Neural cell (in vitro differentiated cells): ENCODE results near the gene GNAL. TPM values are rescaled to one million over a fixed set of nuclear protein-coding genes. Genes with fewer than 3 reads are reported as not detected.

Experiments used
- H2AFZ ChIP-seq: fragments of 200-600, 300-800 bp; sonication (generic), shearing (Covaris generic); 2 replicates; pipeline ENCODE4 v1.6.0; 2014; ENCODE audit warnings: low read depth, mild to moderate bottlenecking, antibody characterized with exemption, low read length, moderate library complexity
- H3F3A ChIP-seq: fragments of 200-600 bp; shearing (Covaris generic); 2 replicates; pipeline ENCODE4 v1.6.1; 2016; ENCODE audit warnings: mild to moderate bottlenecking, moderate library complexity, mixed read lengths, antibody characterized with exemption, low read length; ENCODE audit not compliant: insufficient read depth, poor library complexity, severe bottlenecking
- H3K27ac ChIP-seq: fragments of 200-600, 300-800 bp; sonication (generic), shearing (Covaris generic); 2 replicates; pipeline ENCODE4 v1.5.1; 2014; ENCODE audit warnings: mild to moderate bottlenecking, low read length, moderate library complexity
- H3K27me3 ChIP-seq: fragments of 300-800, 200-600 bp; sonication (generic), shearing (Covaris generic); 2 replicates; pipeline ENCODE4 v1.6.0; 2014; ENCODE audit warnings: mild to moderate bottlenecking, low read depth, low read length, moderate library complexity; ENCODE audit not compliant: insufficient read depth
- H3K36me3 ChIP-seq: fragments of 300-800, 200-600 bp; sonication (generic), shearing (Covaris generic); 2 replicates; pipeline ENCODE4 v1.5.1; 2014; ENCODE audit warnings: mild to moderate bottlenecking, antibody characterized with exemption, low read length, moderate library complexity; ENCODE audit not compliant: insufficient read depth
- H3K4me2 ChIP-seq: fragments of 300-800, 200-600 bp; sonication (generic), shearing (Covaris generic); 2 replicates; pipeline ENCODE4 v1.6.0; 2014; ENCODE audit warnings: mild to moderate bottlenecking, low read length
- H3K4me3 ChIP-seq: fragments of 300-800, 200-600 bp; sonication (generic), shearing (Covaris generic); 2 replicates; pipeline ENCODE4 v1.5.1; 2014; ENCODE audit warnings: mild to moderate bottlenecking, low read length, moderate library complexity
- H3K79me2 ChIP-seq: fragments of 200-600 bp; shearing (Covaris generic); replicated peaks from 2 replicates; pipeline ENCODE4 v1.6.0; 2014; ENCODE audit warnings: mild to moderate bottlenecking, low read length, moderate library complexity; ENCODE audit not compliant: insufficient read depth
- H3K9ac ChIP-seq: fragments of 300-800, 200-600 bp; sonication (generic), shearing (Covaris generic); 2 replicates; pipeline ENCODE4 v1.6.1; 2016; ENCODE audit warnings: mild to moderate bottlenecking, low read length, mixed read lengths
- H3K9me2 ChIP-seq: fragments of 200-600 bp; shearing (Covaris generic); 2 replicates; pipeline ENCODE4 v1.6.1; 2016; ENCODE audit warnings: mild to moderate bottlenecking, low read length, mixed read lengths; ENCODE audit not compliant: insufficient read depth
- H3K9me3 ChIP-seq: fragments of 200-600, 300-800 bp; sonication (generic), shearing (Covaris generic); 2 replicates; pipeline ENCODE4 v1.6.1; 2016; ENCODE audit warnings: mild to moderate bottlenecking, mixed run types, low read length, moderate library complexity, mixed read lengths
- H4K20me1 ChIP-seq: fragments of 200-600 bp; shearing (Covaris generic); 2 replicates; pipeline ENCODE4 v1.6.1; 2016; ENCODE audit warnings: mild to moderate bottlenecking, mixed run types; ENCODE audit not compliant: insufficient read depth
- CTCF ChIP-seq: fragments of 450-650 bp; IDR thresholded peaks from 2 replicates; pipeline ENCODE4 v1.5.1; 2014; ENCODE audit warnings: antibody characterized with exemption, mild to moderate bottlenecking, moderate library complexity; ENCODE audit not compliant: poor library complexity, severe bottlenecking
- EP300 ChIP-seq: fragments of 450-650 bp; conservative IDR thresholded peaks from 2 replicates; pipeline ENCODE4 v1.6.1; 2014; ENCODE audit warnings: antibody characterized with exemption, mild to moderate bottlenecking, moderate library complexity; ENCODE audit not compliant: poor library complexity, severe bottlenecking
- EZH2 ChIP-seq: fragments of 200-600, 300-800 bp; shearing (Covaris generic), sonication (generic); IDR thresholded peaks from 2 replicates; pipeline ENCODE4 v1.6.1; 2014; ENCODE audit warnings: antibody characterized with exemption, low read length, borderline replicate concordance, mild to moderate bottlenecking; ENCODE audit not compliant: insufficient read depth, poor library complexity, severe bottlenecking
- MXI1 ChIP-seq: fragments of 450-650 bp; conservative IDR thresholded peaks from 2 replicates; pipeline ENCODE4 v1.6.1; 2014; ENCODE audit warnings: antibody characterized with exemption, mild to moderate bottlenecking; ENCODE audit not compliant: poor library complexity, severe bottlenecking
- POLR2AphosphoS5 ChIP-seq: IDR thresholded peaks from 2 replicates; pipeline ENCODE4 v1.6.1; 2012
- RAD21 ChIP-seq: fragments of 450-650 bp; conservative IDR thresholded peaks from 2 replicates; pipeline ENCODE4 v1.6.1; 2014; ENCODE audit warnings: antibody characterized with exemption, mild to moderate bottlenecking, moderate library complexity
- REST ChIP-seq: IDR thresholded peaks from 2 replicates; pipeline ENCODE4 v1.6.1; 2012; ENCODE audit warnings: borderline replicate concordance
- SMC3 ChIP-seq: fragments of 450-650 bp; conservative IDR thresholded peaks from 2 replicates; pipeline ENCODE4 v1.6.1; 2014; ENCODE audit warnings: antibody characterized with exemption, mild to moderate bottlenecking, moderate library complexity; ENCODE audit not compliant: poor library complexity
- TAF1 ChIP-seq: IDR thresholded peaks from 2 replicates; pipeline ENCODE4 v1.6.1; 2012; ENCODE audit warnings: low read depth
- polyA plus RNA-seq: library from polyadenylated mRNA; depleted of rRNA; stranded (reverse); fragments of >200 nt; gene quantifications from 2 replicates; pipeline ENCODE4 v1.2.3, GENCODE V29; 2014

The GNAL gene
- polyA plus RNA-seq, 1 donor from 2014 or later, result 16.7 TPM

- H3K79me2 ChIP-seq, result no peaks in the 10 kb centered on the region
- no peak overlapping the region for H3K4me2 ChIP-seq
- no peak overlapping the region for H3K9ac ChIP-seq
- no peaks in the 10 kb centered on the region for H3K27me3 ChIP-seq
- no peaks in the 10 kb centered on the region for H4K20me1 ChIP-seq
- H3K27ac ChIP-seq, result no peak overlapping the region
- no peaks in the 10 kb centered on the region for H3F3A ChIP-seq
- no peaks in the 10 kb centered on the region for H3K9me3 ChIP-seq
- no peak for TF ChIP-seq CTCF
- TF ChIP-seq EP300, result no peak
- no peak for TF ChIP-seq RAD21
- TF ChIP-seq SMC3, result no peak
- TF ChIP-seq REST, result no peak
- no peak for TF ChIP-seq EZH2
- TF ChIP-seq MXI1, result no peak
- TF ChIP-seq POLR2AphosphoS5, result no peak
- no peak for TF ChIP-seq TAF1
- H2AFZ ChIP-seq, result no peak overlapping the region
- H3K9me2 ChIP-seq, result no peaks in the 10 kb centered on the region
- no peak overlapping the region for H3K4me3 ChIP-seq
- no peaks in the 10 kb centered on the region for H3K36me3 ChIP-seq
Observed at GRCh38 chr18:11807233-11807632, 118.2 kb downstream of the GNAL start.

GRCh38 chr18:11808001-11808855, 119.2 kb downstream of the GNAL start:
- Histone ChIP-seq H3K4me3 (no peak overlapping the region), H4K20me1 (no peaks in the 10 kb centered on the region), H3K9me2 (no peaks in the 10 kb centered on the region), H3K9me3 (no peaks in the 10 kb centered on the region), H3K79me2 (no peaks in the 10 kb centered on the region), H3K27me3 (no peaks in the 10 kb centered on the region), H3K36me3 (no peaks in the 10 kb centered on the region), H2AFZ (no peak overlapping the region), H3K9ac (no peak overlapping the region), H3K4me2 (no peak overlapping the region), H3K27ac (no peak overlapping the region), H3F3A (no peaks in the 10 kb centered on the region)
- TF ChIP-seq MXI1 (no peak), EP300 (no peak), CTCF (no peak), TAF1 (no peak), REST (no peak), EZH2 (no peak), POLR2AphosphoS5 (no peak), RAD21 (no peak), SMC3 (no peak)
